ENCODE measurements around the gene KRTAP5-5.

GRCh38 chr11:1619449-1619848 is 10.1 kb upstream of the KRTAP5-5 start:
- TF ChIP-seq POLR2A (IDR thresholded peaks at IDR 0.05; ENCODE audit: low read depth, low read length), result no peak
- TF ChIP-seq POLR2AphosphoS5 (IDR thresholded peaks at IDR 0.05; ENCODE audit: low read depth, low read length), result no peak
- TF ChIP-seq TAF1 (IDR thresholded peaks at IDR 0.05; ENCODE audit: low read depth, low read length), result no peak
- TF ChIP-seq PAX5 (IDR thresholded peaks at IDR 0.05; ENCODE audit: insufficient read depth, low read length, severe bottlenecking), result no peak
- no peak for TF ChIP-seq SPI1 (IDR thresholded peaks at IDR 0.05; ENCODE audit: low read depth, low read length)
- TF ChIP-seq POU2F2 (IDR thresholded peaks at IDR 0.05; ENCODE audit: low read depth, low read length), result no peak

Measured in GM12891 (cell line).